HG02938 (cell line): ENCODE data around the gene CRYL1.
A peak's percentile ranks its signal among the peaks of the same experiment; 100 is the strongest.

ENCODE experiments used
- ATAC-seq: cut with Tn5 transposase; IDR thresholded peaks from one replicate; pipeline ENCODE4 v1.9.1; 2021; ENCODE audit warnings: mild to moderate bottlenecking, moderate library complexity; ENCODE audit not compliant: unreplicated experiment

Gene CRYL1

GRCh38 chr13:20528452-20528851 lies 2.8 kb upstream of the CRYL1 start:
- ATAC-seq = peak; percentile 49

DNA sequence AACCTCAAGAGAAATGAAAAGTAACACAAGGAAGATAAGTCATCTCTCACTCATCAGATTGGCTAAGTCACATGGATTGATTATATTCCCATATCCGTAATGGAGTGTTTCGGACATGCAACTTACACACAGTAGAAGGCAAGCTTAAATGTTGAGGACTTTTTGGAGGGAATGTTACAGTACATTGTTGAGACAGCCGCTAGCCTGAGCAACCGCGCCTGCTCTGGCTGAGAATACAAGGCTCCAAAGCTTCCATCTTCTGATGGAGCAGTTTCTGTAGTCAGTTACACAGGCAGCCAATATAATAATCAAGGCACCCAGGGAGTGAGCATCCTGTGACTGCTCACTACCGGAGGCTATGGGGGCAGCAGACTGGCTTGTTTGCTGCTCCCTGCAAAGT lies 1.0 kb upstream of the CRYL1 start:
- no peak for ATAC-seq

DNA sequence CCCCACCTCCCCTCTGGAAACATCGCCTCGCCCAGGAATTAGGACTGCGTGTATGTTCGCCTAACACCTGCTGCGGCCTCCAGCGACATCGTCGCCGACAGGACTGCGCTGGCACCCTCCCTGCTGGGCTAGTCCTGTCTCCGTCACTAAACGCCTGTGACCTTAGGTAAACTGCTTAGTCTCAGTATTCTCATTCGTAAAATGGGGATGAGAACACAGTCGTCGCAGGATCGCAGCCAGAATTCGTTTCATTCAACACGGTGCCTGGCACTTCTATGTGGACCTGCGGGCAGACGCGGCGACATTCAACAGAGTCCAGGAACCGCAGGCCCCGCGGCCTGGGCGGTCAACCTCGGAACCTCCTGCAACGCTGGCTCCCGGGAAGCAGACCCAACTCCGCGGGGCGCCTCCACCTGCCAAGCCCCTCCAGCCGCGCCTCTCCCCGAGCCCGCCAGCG lies 485 bp downstream of the CRYL1 start:
- ATAC-seq = peak; percentile 5

DNA sequence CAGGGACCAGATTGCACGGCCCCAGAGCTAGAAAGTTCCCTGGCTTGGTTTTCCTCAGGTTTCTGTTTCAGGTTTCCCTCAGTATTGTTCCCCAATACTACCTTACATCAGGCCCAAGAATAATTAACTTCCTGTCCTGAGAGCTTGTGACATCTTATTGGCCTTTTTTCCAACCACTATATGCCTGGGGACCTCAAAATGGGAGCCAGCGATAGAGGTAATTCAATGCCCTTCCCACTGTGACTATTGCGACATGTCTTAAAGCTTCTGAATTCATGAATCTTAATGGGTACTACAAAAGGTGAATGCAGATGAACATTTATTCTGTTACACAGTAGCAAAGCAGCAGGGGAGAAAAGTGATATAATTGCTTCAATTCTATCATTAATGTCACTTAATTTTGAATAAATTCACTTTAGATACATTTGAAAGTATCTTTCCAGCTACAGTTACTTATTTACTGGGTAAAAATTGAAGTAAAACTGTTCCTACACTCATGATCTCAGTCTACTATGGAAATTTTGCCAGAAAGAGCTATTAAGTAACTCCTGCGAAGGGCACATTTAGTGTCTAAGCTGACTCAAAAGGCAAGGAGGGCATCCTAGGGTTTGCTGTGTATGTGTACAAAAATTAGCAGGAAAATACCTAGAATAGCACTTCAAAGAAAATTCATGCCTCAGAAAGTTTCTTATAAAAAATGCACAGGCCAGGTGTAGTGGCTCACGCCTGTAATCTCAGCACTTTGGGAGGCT lies 4.1 kb downstream of the CRYL1 start:
- ATAC-seq = no peak

- ATAC-seq = no peak
These were observed 5.8 kb downstream of the CRYL1 start for GRCh38 chr13:20519875-20520274.

DNA sequence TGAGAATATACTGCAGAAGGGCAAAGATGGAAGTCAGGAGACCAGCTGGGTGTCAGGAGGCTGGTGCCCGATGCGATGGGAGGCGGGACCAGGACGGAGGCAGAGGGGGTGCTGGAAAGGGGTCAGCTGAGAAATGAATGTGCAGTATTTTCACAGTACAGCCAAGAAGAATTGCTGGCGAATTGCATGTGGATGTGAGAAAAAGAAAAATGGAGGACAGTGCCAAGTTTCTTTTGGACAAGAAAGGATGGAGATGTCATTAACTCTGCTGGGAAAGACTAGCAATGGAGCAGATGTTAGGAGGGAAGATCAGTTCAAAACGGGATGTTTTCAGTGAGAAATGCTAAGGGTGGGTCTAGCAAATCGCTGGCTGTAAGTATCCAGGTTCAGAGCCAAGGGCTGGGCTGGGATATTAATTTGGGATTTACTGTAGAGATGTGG lies 7.0 kb downstream of the CRYL1 start:
- ATAC-seq = no peak

DNA sequence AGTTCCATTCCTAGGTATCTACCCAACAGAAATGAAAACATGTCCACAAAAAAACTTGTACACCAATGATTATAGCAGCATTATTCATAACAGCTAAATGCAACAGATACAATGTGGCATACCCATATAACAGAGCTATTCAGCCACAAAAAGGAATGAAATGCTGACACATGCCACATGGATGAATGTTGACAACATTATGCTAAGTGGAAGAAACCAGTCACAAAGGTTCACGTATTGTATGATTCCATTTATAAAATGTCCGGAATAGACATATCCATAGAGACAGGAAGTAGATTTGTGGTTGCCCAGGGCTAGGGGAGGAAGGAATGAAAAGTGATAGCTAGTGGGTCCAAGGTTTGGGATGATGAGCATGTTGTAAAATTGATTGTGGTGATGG lies 10.8 kb downstream of the CRYL1 start:
- ATAC-seq = no peak

DNA sequence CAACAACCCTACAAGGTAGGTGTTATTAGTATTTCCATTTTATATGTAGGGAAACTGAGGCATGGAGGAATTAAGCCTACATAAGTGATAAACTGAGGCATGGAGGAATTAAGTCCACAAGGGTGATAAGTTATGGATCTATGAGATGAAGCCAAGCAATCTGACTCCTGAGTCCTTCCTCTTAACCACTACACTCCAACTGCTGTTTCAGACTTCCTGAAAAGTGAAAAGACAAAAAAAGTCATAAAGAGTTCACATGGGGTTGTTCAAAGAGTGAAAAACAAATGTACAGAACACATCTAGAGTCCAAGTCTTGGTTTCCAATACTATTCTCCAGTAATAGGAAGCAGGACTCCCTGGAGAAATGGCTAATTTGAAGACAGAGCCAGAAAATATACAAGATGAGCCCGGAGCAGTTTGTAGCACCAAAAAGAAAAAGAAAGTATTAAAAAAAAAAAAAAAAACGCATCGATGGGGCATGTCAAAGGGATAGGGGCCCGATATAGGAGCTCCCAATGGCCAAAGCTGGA lies 12.1 kb downstream of the CRYL1 start:
- ATAC-seq = no peak

- ATAC-seq = no peak
These were observed 13.5 kb downstream of the CRYL1 start for GRCh38 chr13:20512042-20512683.

GRCh38 chr13:20506696-20507095 lies 19.0 kb downstream of the CRYL1 start:
- no peak for ATAC-seq

DNA sequence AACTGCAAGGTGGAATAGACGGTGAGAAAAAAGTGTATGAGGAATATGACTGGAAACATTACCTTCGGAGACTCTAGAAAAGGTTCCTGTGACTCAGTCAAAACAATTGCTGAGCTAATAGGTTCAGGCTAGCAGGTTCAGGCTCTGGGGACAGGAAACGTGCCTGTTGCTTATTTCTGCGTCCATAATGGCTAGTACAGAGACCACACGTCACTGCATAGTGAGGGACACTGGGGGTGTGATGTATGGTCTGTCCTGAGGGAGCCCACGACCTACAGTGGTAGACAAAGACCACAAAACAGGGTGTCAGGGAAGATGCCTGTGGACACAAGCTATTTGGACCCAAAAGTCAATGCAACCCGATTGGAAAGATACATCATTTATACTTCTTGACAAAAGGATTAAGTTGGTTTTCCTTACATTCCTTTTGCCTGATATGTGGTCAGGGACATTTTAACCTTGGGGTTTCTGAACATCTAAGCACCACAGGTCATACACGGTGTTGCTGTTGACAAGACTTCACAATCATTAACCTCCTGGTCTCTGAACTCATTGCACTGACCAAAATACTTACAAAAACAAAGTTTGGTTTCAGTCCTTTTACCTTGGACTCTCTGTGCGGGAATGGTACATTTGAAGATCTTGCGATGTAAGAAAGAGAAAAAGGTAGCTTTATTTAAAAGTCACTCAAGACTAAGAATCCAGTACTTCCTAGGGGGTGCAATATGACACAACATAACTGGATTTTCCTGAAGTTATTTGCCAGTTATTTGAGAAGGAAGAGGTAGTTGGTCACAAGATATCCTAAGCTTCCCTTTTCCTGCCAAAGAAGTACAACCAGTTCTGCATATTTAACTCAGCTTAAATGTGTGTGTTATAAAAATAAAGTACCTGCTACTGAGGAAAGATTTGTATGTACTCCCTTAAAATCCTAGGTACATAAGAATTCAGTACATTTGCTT lies 20.0 kb downstream of the CRYL1 start:
- no peak for ATAC-seq

- ATAC-seq = no peak
These were observed 22.3 kb downstream of the CRYL1 start for GRCh38 chr13:20503088-20504083.

DNA sequence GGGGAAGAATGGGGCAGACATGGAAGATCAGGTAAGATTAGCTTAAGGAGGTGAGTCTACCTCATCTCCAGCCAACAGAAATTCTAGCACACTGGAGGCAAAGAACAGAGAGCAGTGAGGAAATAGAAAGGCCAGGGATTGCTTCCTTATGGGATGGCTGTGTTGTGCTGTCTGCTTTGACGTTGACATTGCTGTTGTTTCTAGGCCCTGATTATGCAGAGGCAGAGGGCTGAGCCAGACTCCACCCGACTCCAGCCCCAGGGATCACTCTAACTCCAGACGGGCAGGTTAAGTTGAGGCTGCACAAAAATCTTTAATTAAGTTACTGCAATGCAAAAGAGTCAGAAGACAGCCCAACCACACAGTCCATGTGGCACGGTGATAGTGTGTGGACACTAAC lies 24.1 kb downstream of the CRYL1 start:
- ATAC-seq = no peak

GRCh38 chr13:20501120-20501519 lies 24.5 kb downstream of the CRYL1 start:
- no peak for ATAC-seq

DNA sequence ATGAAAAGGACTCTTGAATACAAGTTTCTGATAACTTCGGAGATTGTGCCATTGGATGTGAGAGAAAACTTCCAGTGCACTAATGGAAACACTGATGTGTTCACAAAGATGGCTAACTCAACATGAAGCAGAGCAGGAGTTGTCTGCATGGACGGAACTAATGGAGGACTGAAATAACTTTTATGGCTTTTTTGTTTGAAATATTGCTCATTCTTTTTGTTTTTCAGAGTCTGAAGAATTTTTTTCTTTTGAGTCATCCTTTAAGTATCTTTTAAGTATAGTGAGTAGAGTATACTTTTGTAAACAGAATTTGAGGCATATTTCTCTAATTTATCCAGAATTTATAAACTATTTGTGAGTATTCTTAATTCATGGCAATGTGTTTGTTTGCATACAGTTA lies 25.7 kb downstream of the CRYL1 start:
- no peak for ATAC-seq

- no peak for ATAC-seq
These were observed 27.0 kb downstream of the CRYL1 start for GRCh38 chr13:20498659-20499058.

DNA sequence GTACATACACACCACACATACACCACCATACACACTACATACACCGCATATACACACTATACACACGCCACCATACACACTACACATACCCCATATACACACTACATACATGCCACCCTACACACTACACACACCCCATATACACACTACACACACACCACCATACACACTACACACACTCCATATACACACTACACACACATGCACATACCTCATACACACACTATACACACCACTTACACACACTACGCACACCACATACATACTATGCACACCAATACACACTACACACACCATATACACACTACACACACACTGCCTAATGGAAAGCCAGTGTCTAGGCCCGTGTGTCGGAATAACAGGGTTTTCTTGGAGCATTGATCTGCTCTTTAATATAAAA lies 27.5 kb downstream of the CRYL1 start:
- no peak for ATAC-seq

DNA sequence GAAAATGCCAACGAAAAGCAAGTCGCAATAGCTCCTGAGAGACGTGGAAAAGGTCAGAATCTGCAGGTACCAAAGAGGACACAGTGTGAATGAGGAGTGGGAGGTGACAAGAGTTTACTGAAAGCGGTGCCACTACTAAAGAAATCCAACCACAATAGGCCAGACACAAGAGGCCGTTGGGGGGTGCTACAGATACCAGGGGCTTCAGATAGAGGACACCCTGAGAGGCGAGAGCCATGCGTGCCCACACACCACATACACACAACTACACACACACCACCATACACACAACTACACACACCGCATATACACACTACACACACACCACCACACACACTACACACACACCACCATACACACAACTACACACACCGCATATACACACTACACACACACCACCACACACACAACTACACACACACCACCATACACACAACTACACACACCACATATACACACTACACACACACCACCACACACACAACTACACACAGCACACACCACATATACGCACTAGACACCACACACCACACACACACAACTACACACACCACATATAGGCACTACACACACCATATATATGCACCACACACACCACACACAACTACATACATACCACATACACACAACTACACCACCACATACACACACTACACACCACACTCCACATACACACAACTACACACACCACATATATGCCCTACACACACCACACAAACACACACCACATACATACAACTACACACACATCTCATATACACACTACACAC lies 28.5 kb downstream of the CRYL1 start:
- no peak for ATAC-seq
